Mucosa of stomach (tissue), 1 donor: ENCODE results near the gene RFTN1.
"Not testable (repeated sequence)": the region's sequence is repeated elsewhere in the genome, so short reads cannot be mapped to it uniquely, and the experiment has no call there.

Experiments used
- H3K27me3 ChIP-seq: one replicate; pipeline ENCODE4 v1.7.0; 2013; ENCODE audit warnings: mild to moderate bottlenecking, low read length; ENCODE audit not compliant: control insufficient read depth, insufficient read depth
- H3K36me3 ChIP-seq: one replicate; pipeline ENCODE4 v1.7.0; 2013; ENCODE audit warnings: low read length; ENCODE audit not compliant: control insufficient read depth, insufficient read depth
- H3K4me1 ChIP-seq: one replicate; pipeline ENCODE4 v1.7.0; 2013; ENCODE audit warnings: mild to moderate bottlenecking, low read length; ENCODE audit not compliant: control insufficient read depth, insufficient read depth
- H3K4me3 ChIP-seq: one replicate; pipeline ENCODE4 v1.7.0; 2013; ENCODE audit warnings: low read length
- H3K9ac ChIP-seq: one replicate; pipeline ENCODE4 v1.7.0; 2013; ENCODE audit warnings: mild to moderate bottlenecking, low read length, moderate library complexity
- H3K9me3 ChIP-seq: one replicate; pipeline ENCODE4 v1.7.0; 2013; ENCODE audit warnings: mild to moderate bottlenecking, low read length, moderate library complexity; ENCODE audit not compliant: control insufficient read depth
- donor health status: Pancreatic carcinoma.

RFTN1 gene

GRCh38 chr3:16313886-16314645 lies 199.4 kb downstream of the RFTN1 start:
- Histone ChIP-seq H3K27me3 (no peaks in the 10 kb centered on the region), H3K9me3 (no peaks in the 10 kb centered on the region), H3K4me1 (no peaks in the 10 kb centered on the region), H3K4me3 (no peak overlapping the region), H3K9ac (no peak overlapping the region), H3K36me3 (no peaks in the 10 kb centered on the region)

- H3K27me3 ChIP-seq: no peaks in the 10 kb centered on the region
- no peaks in the 10 kb centered on the region for H3K4me1 ChIP-seq
- no peak overlapping the region for H3K9ac ChIP-seq
- no peaks in the 10 kb centered on the region for H3K9me3 ChIP-seq
- no peaks in the 10 kb centered on the region for H3K36me3 ChIP-seq
- no peak overlapping the region for H3K4me3 ChIP-seq
These were observed 201.5 kb downstream of the RFTN1 start for GRCh38 chr3:16311960-16312451.

- H3K9ac ChIP-seq, H3K4me1 ChIP-seq, H3K9me3 ChIP-seq, H3K27me3 ChIP-seq, H3K4me3 ChIP-seq, H3K36me3 ChIP-seq: not testable (repeated sequence)
These were observed 203.0 kb downstream of the RFTN1 start for GRCh38 chr3:16310486-16310885.

GRCh38 chr3:16309558-16309957 lies 203.9 kb downstream of the RFTN1 start:
- H3K4me3 ChIP-seq: no peak overlapping the region
- no peaks in the 10 kb centered on the region for H3K27me3 ChIP-seq
- no peaks in the 10 kb centered on the region for H3K9me3 ChIP-seq
- no peaks in the 10 kb centered on the region for H3K36me3 ChIP-seq
- H3K9ac ChIP-seq: no peak overlapping the region
- H3K4me1 ChIP-seq: no peaks in the 10 kb centered on the region

DNA sequence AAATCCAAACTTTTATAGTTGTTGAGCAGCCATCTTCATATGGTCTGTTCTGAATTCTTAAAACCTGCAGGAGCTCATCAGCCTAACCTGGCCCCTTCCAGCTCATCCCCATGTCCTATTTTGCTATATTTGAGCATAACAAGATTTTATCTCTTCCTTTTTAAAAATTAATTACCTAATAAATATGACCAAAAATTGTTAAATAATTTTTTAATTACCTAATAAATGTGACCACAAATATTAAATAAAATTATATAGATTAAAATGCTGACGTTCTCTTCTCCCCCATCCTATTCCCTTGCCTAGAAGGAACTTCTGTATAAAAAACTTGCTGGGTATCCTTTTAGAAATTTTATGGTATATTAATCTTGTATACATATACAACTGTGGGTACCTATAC lies 204.8 kb downstream of the RFTN1 start:
- Histone ChIP-seq H3K4me1 (no peaks in the 10 kb centered on the region), H3K36me3 (no peaks in the 10 kb centered on the region)

GRCh38 chr3:16307832-16308531 lies 205.5 kb downstream of the RFTN1 start:
- H3K36me3 ChIP-seq: no peaks in the 10 kb centered on the region
- H3K27me3 ChIP-seq: no peaks in the 10 kb centered on the region

More for the DNA sequence above, 204.8 kb downstream of the RFTN1 start:
- no peaks in the 10 kb centered on the region for H3K9me3 ChIP-seq
- no peak overlapping the region for H3K9ac ChIP-seq
- H3K4me3 ChIP-seq: no peak overlapping the region
- no peaks in the 10 kb centered on the region for H3K27me3 ChIP-seq

DNA sequence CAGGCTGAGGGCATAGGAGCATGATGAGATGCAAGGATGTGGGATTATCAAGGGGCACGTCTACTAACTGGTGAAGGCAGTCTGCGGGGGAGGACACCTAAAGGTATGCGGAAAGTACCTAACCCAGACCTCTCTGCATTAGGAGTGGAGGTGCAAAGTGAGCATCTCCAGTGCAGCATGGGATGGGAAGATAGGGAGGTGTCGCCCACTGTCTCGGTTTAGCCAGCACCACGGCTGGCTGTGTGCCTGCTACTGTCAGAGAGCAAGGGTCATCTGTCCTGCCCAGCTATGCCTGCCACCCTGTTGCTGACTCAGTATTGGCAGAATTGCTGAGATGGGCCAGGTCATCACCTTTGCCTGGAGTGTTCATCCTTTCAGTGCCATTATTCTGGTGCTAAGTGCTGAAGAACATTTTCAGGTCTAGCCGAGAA lies 208.4 kb downstream of the RFTN1 start:
- H3K9ac ChIP-seq: no peak overlapping the region
- H3K4me3 ChIP-seq: no peak overlapping the region
- no peaks in the 10 kb centered on the region for H3K27me3 ChIP-seq
- peaks cover 6% of the 10 kb centered on the region for H3K36me3 ChIP-seq
- no peaks in the 10 kb centered on the region for H3K4me1 ChIP-seq
- H3K9me3 ChIP-seq: no peaks in the 10 kb centered on the region

More at GRCh38 chr3:16307832-16308531, 205.5 kb downstream of the RFTN1 start:
- H3K9ac ChIP-seq: no peak overlapping the region
- no peak overlapping the region for H3K4me3 ChIP-seq
- H3K4me1 ChIP-seq: no peaks in the 10 kb centered on the region
- no peaks in the 10 kb centered on the region for H3K9me3 ChIP-seq

- peaks cover 6% of the 10 kb centered on the region for H3K36me3 ChIP-seq
- H3K4me3 ChIP-seq: no peak overlapping the region
- H3K9me3 ChIP-seq: no peaks in the 10 kb centered on the region
- H3K27me3 ChIP-seq: no peaks in the 10 kb centered on the region
- H3K4me1 ChIP-seq: no peaks in the 10 kb centered on the region
- no peak overlapping the region for H3K9ac ChIP-seq
These were observed 209.2 kb downstream of the RFTN1 start for GRCh38 chr3:16304061-16305010.

GRCh38 chr3:16303037-16303575 lies 210.4 kb downstream of the RFTN1 start:
- Histone ChIP-seq H3K4me1 (no peaks in the 10 kb centered on the region), H3K27me3 (no peaks in the 10 kb centered on the region), H3K4me3 (no peak overlapping the region), H3K9me3 (no peaks in the 10 kb centered on the region), H3K9ac (no peak overlapping the region), H3K36me3 (peaks cover 6% of the 10 kb centered on the region)

DNA sequence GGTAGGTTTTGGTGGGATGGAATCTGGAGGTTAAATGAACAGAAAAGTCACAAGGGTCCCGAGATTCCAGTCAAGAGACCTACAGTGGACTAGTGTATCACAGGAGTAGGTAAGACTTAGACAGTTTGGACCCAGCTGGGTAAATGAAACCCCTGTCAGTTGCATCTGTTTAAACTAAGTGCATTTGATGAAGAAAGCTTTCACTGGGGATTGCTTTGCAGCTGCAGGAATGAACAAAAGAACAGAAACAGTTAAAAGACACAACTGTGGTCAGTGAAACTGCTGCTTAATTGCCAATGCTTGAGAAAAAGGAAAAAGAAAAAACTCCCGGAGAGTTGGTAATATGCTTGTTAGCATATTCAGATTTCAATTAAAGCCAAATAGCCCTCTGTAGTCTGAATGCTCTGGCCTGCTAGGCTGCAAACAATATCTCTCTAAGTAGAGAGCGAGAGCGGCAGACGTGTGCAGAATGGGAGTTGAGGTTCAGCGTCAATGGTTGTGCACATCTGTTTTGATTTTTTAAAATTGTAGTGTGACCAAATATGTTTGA lies 211.3 kb downstream of the RFTN1 start:
- H3K4me3 ChIP-seq: no peak overlapping the region
- H3K9me3 ChIP-seq: no peaks in the 10 kb centered on the region
- no peaks in the 10 kb centered on the region for H3K4me1 ChIP-seq
- H3K36me3 ChIP-seq: peaks cover 6% of the 10 kb centered on the region
- H3K9ac ChIP-seq: no peak overlapping the region
- no peaks in the 10 kb centered on the region for H3K27me3 ChIP-seq

DNA sequence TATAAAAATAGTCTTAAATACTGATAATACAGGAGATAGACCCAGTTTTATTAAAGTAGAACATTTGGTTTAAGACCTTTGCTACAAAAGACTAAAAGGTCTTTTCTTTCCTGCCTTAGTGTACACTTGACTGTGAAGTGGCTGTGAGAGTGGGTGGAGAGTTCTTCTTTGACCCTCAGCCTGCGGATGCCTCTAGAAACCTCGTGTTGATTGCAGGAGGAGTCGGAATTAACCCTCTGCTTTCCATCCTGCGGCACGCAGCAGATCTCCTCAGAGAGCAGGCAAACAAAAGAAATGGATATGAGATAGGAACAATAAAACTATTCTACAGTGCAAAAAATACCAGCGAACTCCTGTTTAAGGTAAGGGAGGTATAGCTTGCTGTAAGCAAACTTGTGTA lies 212.0 kb downstream of the RFTN1 start:
- H3K4me3 ChIP-seq: no peak overlapping the region
- H3K9me3 ChIP-seq: no peaks in the 10 kb centered on the region
- H3K4me1 ChIP-seq: no peaks in the 10 kb centered on the region
- H3K27me3 ChIP-seq: no peaks in the 10 kb centered on the region
- peaks cover 6% of the 10 kb centered on the region for H3K36me3 ChIP-seq
- no peak overlapping the region for H3K9ac ChIP-seq
